Mesendoderm (in vitro differentiated cells): ENCODE measurements around the gene RSU1.

ENCODE experiments used
- DNase-seq: peaks from one replicate; pipeline ENCODE4 v3.0.0; 2013
- H2AK5ac ChIP-seq: 2 replicates; pipeline ENCODE4 v1.6.1; 2013; ENCODE audit warnings: low read length, inconsistent platforms
- H2BK120ac ChIP-seq: 2 replicates; pipeline ENCODE4 v1.6.1; 2013; ENCODE audit warnings: low read depth, mild to moderate bottlenecking, low read length, moderate library complexity, mixed read lengths
- H2BK15ac ChIP-seq: replicated peaks from 2 replicates; pipeline ENCODE4 v1.6.1; 2013; ENCODE audit warnings: low read depth, mild to moderate bottlenecking, moderate library complexity
- H2BK5ac ChIP-seq: 2 replicates; pipeline ENCODE4 v1.6.1; 2013; ENCODE audit warnings: low read length, inconsistent platforms
- H3K18ac ChIP-seq: 2 replicates; pipeline ENCODE4 v1.6.1; 2013; ENCODE audit warnings: mild to moderate bottlenecking, low read length, mixed read lengths
- H3K23ac ChIP-seq: one replicate; pipeline ENCODE4 v1.6.1; 2013; ENCODE audit warnings: low read length
- H3K27ac ChIP-seq: 2 replicates; pipeline ENCODE4 v1.5.1; 2013; ENCODE audit warnings: low read depth, mild to moderate bottlenecking, inconsistent platforms, low read length, moderate library complexity
- H3K27me3 ChIP-seq: 2 replicates; pipeline ENCODE4 v1.6.1; 2013; ENCODE audit warnings: low read length, control low read depth, mild to moderate bottlenecking, inconsistent platforms; ENCODE audit not compliant: insufficient read depth, poor library complexity
- H3K36me3 ChIP-seq: 2 replicates; pipeline ENCODE4 v1.6.1; 2013; ENCODE audit warnings: low read length, inconsistent platforms; ENCODE audit not compliant: control insufficient read depth, insufficient read depth
- H3K4ac ChIP-seq: one replicate; pipeline ENCODE4 v1.6.1; 2013; ENCODE audit warnings: low read depth, mild to moderate bottlenecking, low read length, moderate library complexity
- H3K4me1 ChIP-seq: 2 replicates; pipeline ENCODE4 v1.6.1; 2013; ENCODE audit warnings: low read depth, low read length, inconsistent platforms; ENCODE audit not compliant: control insufficient read depth
- H3K4me2 ChIP-seq: 2 replicates; pipeline ENCODE4 v1.6.1; 2013; ENCODE audit warnings: low read length
- H3K4me3 ChIP-seq: 2 replicates; pipeline ENCODE4 v1.5.1; 2013; ENCODE audit warnings: mild to moderate bottlenecking, low read length
- H3K56ac ChIP-seq: one replicate; pipeline ENCODE4 v1.6.1; 2013; ENCODE audit warnings: low read length
- H3K79me1 ChIP-seq: 2 replicates; pipeline ENCODE4 v1.6.1; 2013; ENCODE audit warnings: low read length, inconsistent platforms
- H3K79me2 ChIP-seq: 2 replicates; pipeline ENCODE4 v1.6.1; 2013; ENCODE audit warnings: mild to moderate bottlenecking, low read length; ENCODE audit not compliant: control insufficient read depth, insufficient read depth
- H3K9ac ChIP-seq: 2 replicates; pipeline ENCODE4 v1.6.1; 2013; ENCODE audit warnings: low read length, inconsistent platforms
- H4K5ac ChIP-seq: one replicate; pipeline ENCODE4 v1.6.1; 2013; ENCODE audit warnings: low read length
- H4K8ac ChIP-seq: one replicate; pipeline ENCODE4 v1.6.1; 2013; ENCODE audit warnings: low read depth, mild to moderate bottlenecking, control low read depth, low read length, moderate library complexity
- WGBS: extraction: QIAGEN DNeasy Blood & Tissue Kit; methylation state at CpG from one replicate; pipeline ENCODE4 v1.1.7; 2013; ENCODE audit warnings: low lambda C conversion rate, missing lambda C conversion rate; ENCODE audit not compliant: insufficient coverage; ENCODE audit errors: extremely low coverage; 5-methylcytosine and 5-hydroxymethylcytosine counted together

Gene RSU1

DNA sequence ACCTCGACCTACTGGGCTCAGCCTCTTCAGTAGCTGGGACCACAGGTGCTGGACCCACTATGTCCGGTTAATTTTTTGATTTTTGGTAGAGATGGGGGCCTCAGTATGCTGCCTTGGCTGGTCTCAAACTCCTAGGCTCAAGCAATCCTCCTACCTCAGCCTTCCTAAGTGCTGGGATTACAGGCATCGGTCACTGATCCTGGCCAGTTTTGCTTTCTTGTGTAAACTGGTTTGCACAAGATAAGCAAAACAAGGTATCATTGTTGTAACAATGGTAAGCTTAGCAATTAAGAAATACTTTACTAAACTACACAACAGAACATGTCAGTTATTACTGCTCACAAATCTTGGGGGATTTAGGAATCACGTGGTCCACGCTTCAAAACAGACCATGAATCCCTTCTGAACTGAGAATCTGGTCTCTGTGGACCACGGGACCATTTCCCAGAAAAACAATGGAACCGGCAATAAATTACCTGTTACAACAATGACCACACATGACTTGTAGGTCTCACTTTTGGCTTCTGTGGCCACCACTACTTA, 36.8 kb downstream of the RSU1 start:
- no peaks in the 10 kb centered on the region for H3K36me3 ChIP-seq
- H3K79me1 ChIP-seq, result peaks cover 1% of the 10 kb centered on the region
- DNase-seq, result no peak
- no peak overlapping the region for H3K18ac ChIP-seq
- H3K4me2 ChIP-seq, result no peak overlapping the region
- H3K79me2 ChIP-seq, result no peaks in the 10 kb centered on the region
- H3K4me3 ChIP-seq, result no peak overlapping the region
- no peak overlapping the region for H3K9ac ChIP-seq
- H3K27ac ChIP-seq, result no peak overlapping the region
- no peak overlapping the region for H4K8ac ChIP-seq
- no peak overlapping the region for H2BK5ac ChIP-seq
- H3K23ac ChIP-seq, result no peak overlapping the region
- no peak overlapping the region for H2AK5ac ChIP-seq
- H3K27me3 ChIP-seq, result no peaks in the 10 kb centered on the region
- no peak overlapping the region for H2BK15ac ChIP-seq
- no peaks in the 10 kb centered on the region for H3K4me1 ChIP-seq
- no peak overlapping the region for H3K4ac ChIP-seq
- H4K5ac ChIP-seq, result no peak overlapping the region
- no peak overlapping the region for H2BK120ac ChIP-seq
- no CpG with 5 or more reads among the region's 7 CpGs for WGBS
- H3K56ac ChIP-seq, result no peak overlapping the region

- Histone ChIP-seq H3K23ac (no peak overlapping the region), H3K4me3 (no peak overlapping the region), H3K27ac (no peak overlapping the region), H2BK15ac (no peak overlapping the region), H2BK5ac (no peak overlapping the region), H3K56ac (no peak overlapping the region), H3K27me3 (no peaks in the 10 kb centered on the region), H2AK5ac (no peak overlapping the region), H3K4me1 (no peaks in the 10 kb centered on the region), H3K36me3 (no peaks in the 10 kb centered on the region), H3K4ac (no peak overlapping the region), H2BK120ac (no peak overlapping the region), H3K79me1 (peaks cover 1% of the 10 kb centered on the region), H3K9ac (no peak overlapping the region), H3K79me2 (no peaks in the 10 kb centered on the region), H4K8ac (no peak overlapping the region), H3K4me2 (no peak overlapping the region), H4K5ac (no peak overlapping the region), H3K18ac (no peak overlapping the region)
- DNase-seq, result no peak
- WGBS, result no CpG with 5 or more reads among the region's 6 CpGs
Observed at GRCh38 chr10:16779384-16779915, 37.8 kb downstream of the RSU1 start.

DNA sequence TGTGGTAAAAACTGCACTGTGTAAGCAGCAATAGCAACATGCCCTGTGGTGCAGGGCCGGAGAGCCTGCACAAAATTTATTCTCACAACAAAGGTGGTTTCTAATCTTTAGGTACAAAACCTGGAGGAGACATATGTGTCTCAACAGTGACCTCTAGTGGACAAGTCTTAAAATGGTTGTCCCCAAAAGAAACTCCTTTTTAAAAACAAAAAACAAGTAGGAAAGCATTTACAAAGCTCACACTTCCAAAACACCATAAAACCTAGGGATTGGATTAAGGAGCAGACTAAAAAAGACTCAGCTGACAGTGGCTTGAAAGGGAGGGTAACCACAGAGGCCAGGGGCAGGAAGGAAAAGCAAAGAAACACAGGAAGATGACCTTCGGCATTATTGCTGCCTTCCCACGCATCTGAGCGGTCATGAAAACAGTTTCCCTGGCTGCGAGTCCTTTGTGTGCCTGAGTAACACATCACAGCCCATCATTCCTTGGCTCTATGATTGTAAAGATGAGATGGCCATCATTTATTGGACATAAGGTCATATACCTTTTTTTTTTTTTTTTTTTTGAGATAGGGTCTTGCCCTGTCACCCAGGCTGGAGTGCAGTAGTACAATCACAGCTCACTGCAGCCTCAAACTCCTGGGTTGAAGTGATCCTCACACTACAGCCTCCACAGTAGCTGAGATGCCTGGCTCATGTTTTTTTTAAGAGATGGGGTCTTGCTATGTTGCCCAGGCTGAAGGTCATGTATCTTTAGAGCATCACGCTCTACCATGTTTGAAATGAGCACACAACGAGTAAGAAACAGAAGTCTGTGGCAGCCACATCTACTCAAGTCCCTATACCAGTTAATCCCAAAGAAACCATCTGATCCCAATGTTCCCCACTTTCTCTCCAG, 39.5 kb downstream of the RSU1 start:
- Histone ChIP-seq H4K5ac (no peak overlapping the region), H3K36me3 (no peaks in the 10 kb centered on the region), H3K18ac (no peak overlapping the region), H2BK120ac (no peak overlapping the region), H3K4me2 (no peak overlapping the region), H3K9ac (no peak overlapping the region), H3K56ac (peak overlapping the region; percentile 17), H4K8ac (no peak overlapping the region), H2BK5ac (no peak overlapping the region), H3K27me3 (no peaks in the 10 kb centered on the region), H3K4ac (no peak overlapping the region), H3K27ac (no peak overlapping the region), H3K4me3 (no peak overlapping the region), H3K79me2 (no peaks in the 10 kb centered on the region), H3K23ac (no peak overlapping the region), H3K4me1 (no peaks in the 10 kb centered on the region), H3K79me1 (peaks cover 1% of the 10 kb centered on the region), H2BK15ac (no peak overlapping the region), H2AK5ac (no peak overlapping the region)
- WGBS, result no CpG with 5 or more reads among the region's 7 CpGs
- peak; percentile 64 for DNase-seq

DNA sequence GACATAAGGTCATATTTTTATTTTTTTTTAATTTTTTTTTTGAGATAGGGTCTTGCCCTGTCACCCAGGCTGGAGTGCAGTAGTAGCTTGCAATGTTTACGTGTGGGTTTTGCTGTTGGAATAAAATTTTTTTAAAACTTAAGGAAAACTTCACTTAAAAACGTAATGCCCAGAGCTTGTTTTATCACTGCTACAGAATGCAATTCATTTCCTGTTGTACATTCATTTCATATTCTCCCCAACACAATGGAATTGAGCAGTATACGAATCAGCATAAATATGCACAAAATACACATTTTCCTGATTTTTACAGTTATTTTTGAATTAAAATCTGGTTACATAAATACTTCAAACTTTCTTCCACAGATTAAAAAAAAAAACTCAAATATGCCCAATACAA, 40.3 kb downstream of the RSU1 start:
- no peak overlapping the region for H2AK5ac ChIP-seq
- H2BK15ac ChIP-seq, result no peak overlapping the region
- no peak overlapping the region for H3K23ac ChIP-seq
- no peak overlapping the region for H3K4ac ChIP-seq
- H3K4me1 ChIP-seq, result no peaks in the 10 kb centered on the region
- no peak overlapping the region for H3K4me3 ChIP-seq
- no peak overlapping the region for H3K4me2 ChIP-seq
- no peaks in the 10 kb centered on the region for H3K36me3 ChIP-seq
- peaks cover 1% of the 10 kb centered on the region for H3K79me1 ChIP-seq
- H3K56ac ChIP-seq, result no peak overlapping the region
- no peak overlapping the region for H2BK5ac ChIP-seq
- DNase-seq, result no peak
- no peak overlapping the region for H3K9ac ChIP-seq
- H3K79me2 ChIP-seq, result no peaks in the 10 kb centered on the region
- no CpG with 5 or more reads among the region's 3 CpGs for WGBS
- no peak overlapping the region for H4K5ac ChIP-seq
- H2BK120ac ChIP-seq, result no peak overlapping the region
- no peak overlapping the region for H4K8ac ChIP-seq
- H3K27ac ChIP-seq, result no peak overlapping the region
- H3K27me3 ChIP-seq, result no peaks in the 10 kb centered on the region
- no peak overlapping the region for H3K18ac ChIP-seq

DNA sequence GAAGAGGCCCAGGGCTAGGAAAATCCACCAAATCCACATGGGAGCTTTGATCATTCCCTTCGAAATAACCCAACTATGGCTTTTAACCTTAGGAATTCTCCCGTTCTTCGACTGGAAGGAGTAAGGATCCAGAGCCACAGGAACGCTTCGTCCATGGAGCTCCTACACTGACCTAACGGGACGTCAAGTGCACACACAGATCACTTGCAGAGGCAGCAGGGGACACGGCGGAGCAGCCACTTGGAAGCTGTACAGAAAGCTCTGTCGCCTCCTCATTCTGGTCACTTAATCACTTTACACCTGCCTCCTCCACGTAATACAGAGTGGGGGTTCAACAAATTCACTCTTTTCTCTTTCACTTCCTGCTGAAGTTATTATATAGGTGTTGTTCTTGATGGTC, 43.9 kb downstream of the RSU1 start:
- H3K18ac ChIP-seq, result no peak overlapping the region
- H2BK15ac ChIP-seq, result no peak overlapping the region
- no peaks in the 10 kb centered on the region for H3K27me3 ChIP-seq
- no CpG with 5 or more reads among the region's 11 CpGs for WGBS
- no peak overlapping the region for H3K9ac ChIP-seq
- no peak overlapping the region for H2AK5ac ChIP-seq
- H3K4me3 ChIP-seq, result no peak overlapping the region
- H3K56ac ChIP-seq, result peak overlapping the region; percentile 31
- H3K79me1 ChIP-seq, result no peaks in the 10 kb centered on the region
- no peak for DNase-seq
- no peak overlapping the region for H3K4me2 ChIP-seq
- H3K27ac ChIP-seq, result no peak overlapping the region
- no peaks in the 10 kb centered on the region for H3K36me3 ChIP-seq
- no peak overlapping the region for H2BK120ac ChIP-seq
- no peak overlapping the region for H4K5ac ChIP-seq
- no peak overlapping the region for H3K4ac ChIP-seq
- no peak overlapping the region for H2BK5ac ChIP-seq
- no peak overlapping the region for H4K8ac ChIP-seq
- peak overlapping the region; percentile 59 for H3K23ac ChIP-seq
- H3K79me2 ChIP-seq, result no peaks in the 10 kb centered on the region
- no peaks in the 10 kb centered on the region for H3K4me1 ChIP-seq
